ENCODE results near the gene DGAT2. TPM values are rescaled to one million over a fixed set of nuclear protein-coding genes. Genes with fewer than 3 reads are reported as not detected.

The DGAT2 gene
- total RNA-seq, 4 donors from 2014 or later, result 2.4 to 7.7 (median 4.5) TPM

DNA sequence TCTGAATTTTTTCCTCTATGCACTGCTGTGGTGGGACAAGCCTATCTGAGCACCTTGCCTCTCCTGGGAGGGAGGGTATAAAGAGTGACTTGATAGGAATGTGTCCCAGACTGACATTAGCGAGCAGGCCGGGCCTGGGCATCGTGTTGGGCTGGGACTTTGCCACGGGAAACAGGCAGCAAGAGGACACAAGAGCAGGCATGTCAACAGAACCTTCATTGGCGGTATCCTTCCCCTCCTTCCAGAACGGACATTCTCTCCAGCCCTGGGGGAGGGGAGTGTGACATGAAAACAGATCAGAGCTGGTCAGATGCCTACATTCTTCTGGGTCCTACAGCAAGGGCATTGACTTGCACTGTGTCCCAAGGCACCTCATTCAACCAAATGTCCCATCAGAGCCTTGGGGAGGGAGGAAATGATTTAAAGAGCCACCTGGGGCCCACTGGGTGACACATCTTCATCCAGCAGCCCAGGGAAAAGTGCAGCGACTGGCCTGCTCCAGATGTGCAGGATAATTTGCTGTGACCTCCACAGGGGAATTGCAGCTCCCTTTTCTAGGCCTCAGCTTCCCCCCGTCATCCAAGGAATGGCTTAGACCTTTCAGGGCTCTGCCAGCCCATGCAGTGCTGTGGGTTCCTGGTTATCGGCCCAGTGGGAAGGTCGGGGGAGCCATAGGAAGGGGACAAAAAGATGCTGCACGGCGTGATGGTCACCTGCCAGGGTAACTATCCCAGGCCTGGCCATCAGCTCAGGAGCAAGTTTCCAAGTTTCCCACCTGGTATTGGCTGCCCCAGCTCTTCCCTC is 24.6 kb downstream of the DGAT2 start:
- no peak for DNase-seq
- Histone ChIP-seq H3K4me3 (no peak overlapping the region), H3K27ac (no peak overlapping the region), H3K36me3 (no peaks in the 10 kb centered on the region), H3K4me1 (no peaks in the 10 kb centered on the region), H3K9me3 (no peaks in the 10 kb centered on the region), H3K27me3 (no peaks in the 10 kb centered on the region)
- TF ChIP-seq, protein P1, sequence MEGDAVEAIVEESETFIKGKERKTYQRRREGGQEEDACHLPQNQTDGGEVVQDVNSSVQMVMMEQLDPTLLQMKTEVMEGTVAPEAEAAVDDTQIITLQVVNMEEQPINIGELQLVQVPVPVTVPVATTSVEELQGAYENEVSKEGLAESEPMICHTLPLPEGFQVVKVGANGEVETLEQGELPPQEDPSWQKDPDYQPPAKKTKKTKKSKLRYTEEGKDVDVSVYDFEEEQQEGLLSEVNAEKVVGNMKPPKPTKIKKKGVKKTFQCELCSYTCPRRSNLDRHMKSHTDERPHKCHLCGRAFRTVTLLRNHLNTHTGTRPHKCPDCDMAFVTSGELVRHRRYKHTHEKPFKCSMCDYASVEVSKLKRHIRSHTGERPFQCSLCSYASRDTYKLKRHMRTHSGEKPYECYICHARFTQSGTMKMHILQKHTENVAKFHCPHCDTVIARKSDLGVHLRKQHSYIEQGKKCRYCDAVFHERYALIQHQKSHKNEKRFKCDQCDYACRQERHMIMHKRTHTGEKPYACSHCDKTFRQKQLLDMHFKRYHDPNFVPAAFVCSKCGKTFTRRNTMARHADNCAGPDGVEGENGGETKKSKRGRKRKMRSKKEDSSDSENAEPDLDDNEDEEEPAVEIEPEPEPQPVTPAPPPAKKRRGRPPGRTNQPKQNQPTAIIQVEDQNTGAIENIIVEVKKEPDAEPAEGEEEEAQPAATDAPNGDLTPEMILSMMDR (IDR thresholded peaks at IDR 0.05), result no peak

GRCh38 chr11:75793966-75794365 is 25.4 kb downstream of the DGAT2 start:
- H3K36me3 ChIP-seq, result no peaks in the 10 kb centered on the region
- no peaks in the 10 kb centered on the region for H3K27me3 ChIP-seq
- H3K4me1 ChIP-seq, result no peaks in the 10 kb centered on the region
- TF ChIP-seq, protein P1 (IDR thresholded peaks at IDR 0.05), result no peak
- no peak for TF ChIP-seq POLR2A (IDR thresholded peaks at IDR 0.05)
- no peak overlapping the region for H3K4me3 ChIP-seq
- H3K9me3 ChIP-seq, result no peaks in the 10 kb centered on the region
- no peak overlapping the region for H3K27ac ChIP-seq
- DNase-seq, result no peak

- Histone ChIP-seq H3K27me3 (no peaks in the 10 kb centered on the region), H3K27ac (no peak overlapping the region), H3K36me3 (no peaks in the 10 kb centered on the region), H3K4me1 (no peaks in the 10 kb centered on the region), H3K4me3 (no peak overlapping the region), H3K9me3 (no peaks in the 10 kb centered on the region)
- no peak for TF ChIP-seq POLR2A (IDR thresholded peaks at IDR 0.05)
- TF ChIP-seq, protein P1 (IDR thresholded peaks at IDR 0.05), result no peak
- peak in 1 of 3 donors; percentile 16 for DNase-seq
Measured at GRCh38 chr11:75795276-75796090, 26.9 kb downstream of the DGAT2 start.

DNA sequence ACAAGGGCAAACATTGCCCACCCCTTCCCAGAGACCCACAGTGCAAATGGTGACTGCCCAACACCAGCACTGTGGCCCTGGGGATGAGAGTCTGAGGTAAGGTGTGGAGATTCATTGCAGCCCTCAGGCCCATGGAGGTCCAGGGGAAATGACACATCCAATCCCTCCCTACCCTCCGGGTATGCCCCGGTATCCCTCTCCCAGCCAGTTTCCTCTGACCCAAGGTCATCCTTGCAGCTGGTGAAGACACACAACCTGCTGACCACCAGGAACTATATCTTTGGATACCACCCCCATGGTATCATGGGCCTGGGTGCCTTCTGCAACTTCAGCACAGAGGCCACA is 27.5 kb downstream of the DGAT2 start:
- no peak overlapping the region for H3K4me3 ChIP-seq

GRCh38 chr11:75797116-75797515 is 28.5 kb downstream of the DGAT2 start:
- H3K4me1 ChIP-seq, result no peaks in the 10 kb centered on the region
- H3K9me3 ChIP-seq, result no peaks in the 10 kb centered on the region
- H3K36me3 ChIP-seq, result no peaks in the 10 kb centered on the region
- H3K27me3 ChIP-seq, result no peaks in the 10 kb centered on the region
- TF ChIP-seq POLR2A (IDR thresholded peaks at IDR 0.05), result no peak
- TF ChIP-seq, protein P1 (IDR thresholded peaks at IDR 0.05), result no peak
- DNase-seq, result no peak
- H3K27ac ChIP-seq, result no peak overlapping the region
- no peak overlapping the region for H3K4me3 ChIP-seq

More for the DNA sequence above, 27.5 kb downstream of the DGAT2 start:
- Histone ChIP-seq H3K27ac (no peak overlapping the region), H3K36me3 (no peaks in the 10 kb centered on the region), H3K4me1 (no peaks in the 10 kb centered on the region), H3K27me3 (no peaks in the 10 kb centered on the region), H3K9me3 (no peaks in the 10 kb centered on the region)
- TF ChIP-seq POLR2A (IDR thresholded peaks at IDR 0.05), result no peak
- TF ChIP-seq, protein P1 (IDR thresholded peaks at IDR 0.05), result no peak
- no peak for DNase-seq

All from Peyer's patch (tissue), 4 donors.